ENCODE data around the gene FFAR1.

- TF ChIP-seq POLR2A (IDR thresholded peaks at IDR 0.05; ENCODE audit: low read length) (no peak), GATA1 (IDR thresholded peaks at IDR 0.05; ENCODE audit: low read depth, low read length) (no peak)
These were observed 44.3 kb upstream of the FFAR1 start for GRCh38 chr19:35303357-35303915.

Measured in erythroblast (primary cell).